ENCODE data around the gene PPM1E.

PPM1E gene

DNA sequence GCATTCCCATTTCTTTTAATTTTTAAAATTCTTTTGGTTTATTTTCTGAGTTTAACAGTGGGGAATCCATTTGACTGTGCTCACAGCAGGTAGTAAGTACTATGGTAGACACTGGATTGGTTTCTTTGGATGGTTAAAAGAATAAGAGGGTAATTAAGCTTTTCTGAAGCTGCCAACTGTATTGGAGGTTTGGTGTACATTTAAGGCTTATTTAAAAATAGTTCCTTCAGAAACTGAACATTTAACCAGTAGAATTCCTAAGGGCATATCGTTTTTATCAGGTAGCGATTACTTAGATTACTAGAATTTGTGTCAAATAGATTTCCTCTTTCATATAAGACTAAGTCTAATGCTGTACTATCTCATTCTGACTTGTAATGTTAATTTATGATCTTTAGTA, 162.4 kb downstream of the PPM1E start:
- H3K27me3 Mint-ChIP-seq (ENCODE audit: low read depth): no peaks in the 10 kb centered on the region
- H3K4me3 Mint-ChIP-seq: no peak overlapping the region
- H3K36me3 Mint-ChIP-seq (ENCODE audit: low read depth): no peaks in the 10 kb centered on the region
- peaks cover under 1% of the 10 kb centered on the region for H3K9me3 Mint-ChIP-seq
- TF ChIP-seq, protein P1, sequence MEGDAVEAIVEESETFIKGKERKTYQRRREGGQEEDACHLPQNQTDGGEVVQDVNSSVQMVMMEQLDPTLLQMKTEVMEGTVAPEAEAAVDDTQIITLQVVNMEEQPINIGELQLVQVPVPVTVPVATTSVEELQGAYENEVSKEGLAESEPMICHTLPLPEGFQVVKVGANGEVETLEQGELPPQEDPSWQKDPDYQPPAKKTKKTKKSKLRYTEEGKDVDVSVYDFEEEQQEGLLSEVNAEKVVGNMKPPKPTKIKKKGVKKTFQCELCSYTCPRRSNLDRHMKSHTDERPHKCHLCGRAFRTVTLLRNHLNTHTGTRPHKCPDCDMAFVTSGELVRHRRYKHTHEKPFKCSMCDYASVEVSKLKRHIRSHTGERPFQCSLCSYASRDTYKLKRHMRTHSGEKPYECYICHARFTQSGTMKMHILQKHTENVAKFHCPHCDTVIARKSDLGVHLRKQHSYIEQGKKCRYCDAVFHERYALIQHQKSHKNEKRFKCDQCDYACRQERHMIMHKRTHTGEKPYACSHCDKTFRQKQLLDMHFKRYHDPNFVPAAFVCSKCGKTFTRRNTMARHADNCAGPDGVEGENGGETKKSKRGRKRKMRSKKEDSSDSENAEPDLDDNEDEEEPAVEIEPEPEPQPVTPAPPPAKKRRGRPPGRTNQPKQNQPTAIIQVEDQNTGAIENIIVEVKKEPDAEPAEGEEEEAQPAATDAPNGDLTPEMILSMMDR (IDR thresholded peaks at IDR 0.05; ENCODE audit: unreplicated experiment in 3 of 3): no peak
- H3K27ac Mint-ChIP-seq: no peak overlapping the region
- no peaks in the 10 kb centered on the region for H3K4me1 Mint-ChIP-seq

DNA sequence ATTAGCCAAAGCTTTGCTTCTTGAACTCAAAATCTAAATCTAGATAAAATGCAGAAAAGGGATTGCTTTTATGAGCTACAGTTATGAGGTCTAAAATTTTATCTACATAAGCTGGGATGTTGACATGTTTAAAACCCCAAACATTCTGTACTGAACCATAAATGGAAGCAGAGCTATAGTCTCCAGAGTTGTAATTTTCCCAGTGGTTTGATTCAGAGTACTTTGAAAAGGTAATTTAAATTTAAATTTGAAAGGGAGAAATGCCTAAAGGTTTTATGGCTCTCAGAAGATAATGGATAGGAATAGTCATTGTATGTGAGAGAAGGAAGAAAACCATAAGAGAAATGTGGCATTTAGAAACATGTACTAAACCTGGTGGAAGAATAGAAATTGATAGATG, 163.2 kb downstream of the PPM1E start:
- Mint-ChIP-seq H3K27ac (no peak overlapping the region), H3K9me3 (no peaks in the 10 kb centered on the region), H3K36me3 (ENCODE audit: low read depth) (no peaks in the 10 kb centered on the region), H3K4me3 (no peak overlapping the region), H3K4me1 (no peaks in the 10 kb centered on the region), H3K27me3 (ENCODE audit: low read depth) (no peaks in the 10 kb centered on the region)
- TF ChIP-seq, protein P1 (IDR thresholded peaks at IDR 0.05; ENCODE audit: unreplicated experiment in 3 of 3): no peak

DNA sequence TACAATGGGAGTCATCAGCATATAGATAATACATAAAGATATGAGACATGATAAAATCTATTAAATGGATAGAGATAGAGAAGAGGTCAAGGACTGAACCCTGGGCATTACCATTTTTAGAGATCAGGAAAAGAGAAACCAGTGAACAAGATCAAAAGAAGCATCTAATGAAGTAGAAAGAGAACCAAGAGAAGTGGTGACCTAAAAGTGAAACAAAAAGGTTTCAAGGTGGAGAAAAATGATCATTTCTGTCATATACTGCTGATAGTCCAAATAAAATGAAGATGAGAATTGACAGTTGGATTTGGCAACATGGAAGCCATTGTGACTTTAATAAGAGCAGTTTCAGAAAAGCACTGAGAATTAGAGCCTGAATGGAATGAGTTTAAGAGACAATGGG, 165.1 kb downstream of the PPM1E start:
- Mint-ChIP-seq H3K4me1 (no peaks in the 10 kb centered on the region), H3K9me3 (no peaks in the 10 kb centered on the region), H3K27me3 (ENCODE audit: low read depth) (no peaks in the 10 kb centered on the region), H3K27ac (no peak overlapping the region), H3K4me3 (no peak overlapping the region), H3K36me3 (ENCODE audit: low read depth) (no peaks in the 10 kb centered on the region)
- TF ChIP-seq, protein P1 (IDR thresholded peaks at IDR 0.05; ENCODE audit: unreplicated experiment in 3 of 3): no peak

DNA sequence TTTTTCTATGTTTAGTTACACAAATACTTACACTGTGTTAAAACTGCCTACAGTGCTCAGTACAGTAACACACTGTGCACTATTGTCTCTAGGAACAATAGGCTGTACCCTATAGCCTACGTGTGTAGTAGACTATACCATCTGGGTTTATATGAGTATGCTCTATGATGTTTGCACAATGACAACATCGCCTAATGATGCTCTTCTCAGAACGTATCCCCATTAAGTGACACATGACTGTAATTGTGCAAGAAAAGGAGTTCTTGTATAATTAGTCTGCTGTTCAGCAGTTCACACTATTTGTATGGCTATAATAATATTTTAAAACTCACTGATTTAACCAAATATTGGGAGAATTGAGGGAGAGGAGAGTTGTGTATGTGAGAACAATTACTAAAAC, 177.3 kb downstream of the PPM1E start:
- no peaks in the 10 kb centered on the region for H3K4me1 Mint-ChIP-seq
- H3K27ac Mint-ChIP-seq: no peak overlapping the region
- TF ChIP-seq, protein P1 (IDR thresholded peaks at IDR 0.05; ENCODE audit: unreplicated experiment in 3 of 3): no peak
- H3K36me3 Mint-ChIP-seq (ENCODE audit: low read depth): no peaks in the 10 kb centered on the region
- no peaks in the 10 kb centered on the region for H3K9me3 Mint-ChIP-seq
- H3K4me3 Mint-ChIP-seq: no peak overlapping the region
- no peaks in the 10 kb centered on the region for H3K27me3 Mint-ChIP-seq (ENCODE audit: low read depth)

DNA sequence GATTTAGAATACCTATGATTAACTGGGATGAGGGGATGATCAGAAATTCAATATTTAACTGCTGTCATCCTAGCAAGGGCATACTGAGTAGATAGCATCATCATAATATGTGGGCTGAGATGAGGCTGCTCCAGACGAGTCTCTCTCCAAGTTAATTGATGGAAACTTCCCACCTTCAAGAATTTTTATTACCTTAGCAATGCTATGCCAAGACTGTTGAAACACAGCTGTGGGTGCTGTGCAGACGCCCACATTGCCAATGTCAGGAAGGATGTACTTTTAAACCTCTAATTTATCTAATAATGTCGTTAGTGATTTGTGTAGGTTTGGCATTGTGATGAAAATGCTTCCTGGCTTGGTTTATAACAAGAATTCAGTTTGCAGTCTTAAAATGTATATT, 180.6 kb downstream of the PPM1E start:
- H3K4me3 Mint-ChIP-seq: no peak overlapping the region
- no peaks in the 10 kb centered on the region for H3K4me1 Mint-ChIP-seq
- no peaks in the 10 kb centered on the region for H3K27me3 Mint-ChIP-seq (ENCODE audit: low read depth)
- no peaks in the 10 kb centered on the region for H3K9me3 Mint-ChIP-seq
- H3K36me3 Mint-ChIP-seq (ENCODE audit: low read depth): no peaks in the 10 kb centered on the region
- H3K27ac Mint-ChIP-seq: no peak overlapping the region
- TF ChIP-seq, protein P1 (IDR thresholded peaks at IDR 0.05; ENCODE audit: unreplicated experiment in 3 of 3): no peak

DNA sequence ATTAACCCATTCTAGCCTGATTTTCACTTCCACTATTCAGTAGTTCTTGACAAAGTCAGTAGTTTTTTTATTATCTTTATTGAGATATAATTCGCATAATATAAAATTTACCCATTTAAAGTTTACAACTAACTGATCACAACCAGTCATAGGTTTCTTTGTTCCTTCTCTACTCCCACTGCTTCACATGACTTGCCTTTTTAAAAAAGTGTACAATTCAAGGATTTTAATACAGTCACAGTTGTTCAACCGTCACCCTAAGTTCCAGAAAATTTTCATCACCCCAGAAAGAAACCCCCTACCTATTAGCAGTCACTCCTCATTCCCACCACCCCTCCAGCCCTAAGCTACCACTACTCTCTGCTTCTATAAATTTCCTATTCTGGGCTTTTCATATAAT, 188.5 kb downstream of the PPM1E start:
- Mint-ChIP-seq H3K27me3 (ENCODE audit: low read depth) (no peaks in the 10 kb centered on the region), H3K4me3 (no peak overlapping the region), H3K27ac (no peak overlapping the region), H3K36me3 (ENCODE audit: low read depth) (peaks cover 7% of the 10 kb centered on the region), H3K9me3 (peaks cover 19% of the 10 kb centered on the region), H3K4me1 (no peaks in the 10 kb centered on the region)
- TF ChIP-seq, protein P1 (IDR thresholded peaks at IDR 0.05; ENCODE audit: unreplicated experiment in 3 of 3): no peak
